HG02678 (cell line): Measurements from ENCODE around the gene DMRT2.

Experiments
- ATAC-seq: cut with Tn5 transposase; IDR thresholded peaks from one replicate; pipeline ENCODE4 v1.9.1; 2021; ENCODE audit warnings: mild to moderate bottlenecking, moderate library complexity; ENCODE audit not compliant: unreplicated experiment

DMRT2 gene

DNA sequence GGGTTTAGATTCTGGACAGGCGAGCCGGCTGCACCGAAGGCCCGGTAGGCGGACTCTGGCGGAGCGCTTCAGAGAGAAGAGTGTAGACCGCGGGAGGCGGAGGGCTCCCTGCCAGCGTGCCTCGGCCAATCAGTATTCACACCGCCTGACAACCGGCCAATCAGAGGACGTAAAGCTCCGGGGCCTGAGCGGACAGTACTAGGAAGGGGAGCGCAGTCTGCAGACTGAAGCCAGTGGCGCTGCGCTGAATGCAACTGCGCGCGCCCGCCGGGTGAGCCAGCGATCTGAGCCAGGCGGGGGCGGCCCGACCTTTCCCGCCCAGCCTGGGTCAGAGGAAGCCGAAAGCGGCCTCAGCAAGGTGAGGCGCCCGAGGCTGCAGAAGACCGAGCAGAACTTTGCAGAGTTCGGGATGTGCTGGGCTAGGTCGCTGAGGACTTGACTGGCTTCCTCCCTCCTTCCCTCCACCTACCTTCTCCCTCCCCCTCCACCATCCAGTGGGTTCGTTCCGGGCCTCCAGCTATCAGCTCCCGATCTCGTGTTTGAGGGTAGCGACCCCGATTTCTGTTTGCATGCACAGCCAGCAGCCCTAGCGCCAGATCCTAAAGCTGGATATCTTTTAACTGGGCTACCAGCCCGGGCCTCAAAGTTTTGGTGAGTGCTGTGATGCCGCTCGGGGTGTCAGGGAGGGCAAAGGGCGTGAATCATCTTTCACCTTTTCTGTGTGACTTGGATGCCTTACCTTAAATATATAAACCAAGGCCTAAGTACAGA lies at the start of gene DMRT2:
Gene DMRT2 (plus strand): TSS at position 233 of the 771 bp plus-strand sequence. CDS start 1,257 bp downstream, outside the sequence.
- peak; percentile 70 for ATAC-seq

DNA sequence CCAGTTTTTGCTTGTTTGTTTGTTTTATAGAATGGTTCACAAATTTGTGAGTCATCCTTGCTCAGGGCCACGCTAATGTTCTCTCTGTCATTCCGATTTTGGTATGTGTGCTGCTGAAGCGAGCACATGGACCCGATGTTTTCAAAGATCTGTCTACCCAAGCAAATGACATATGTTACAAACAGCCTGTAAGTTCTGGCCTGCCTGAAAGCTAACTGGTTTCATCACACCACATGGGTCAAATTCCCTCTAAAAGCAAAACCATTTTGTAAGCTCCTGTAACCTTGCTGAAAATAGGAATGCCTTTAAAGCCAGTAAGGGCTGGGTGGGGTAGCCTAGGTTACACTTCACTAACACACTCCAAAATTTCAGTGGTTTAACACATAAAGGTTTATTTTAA lies 48.3 kb upstream of the DMRT2 start:
- no peak for ATAC-seq

DNA sequence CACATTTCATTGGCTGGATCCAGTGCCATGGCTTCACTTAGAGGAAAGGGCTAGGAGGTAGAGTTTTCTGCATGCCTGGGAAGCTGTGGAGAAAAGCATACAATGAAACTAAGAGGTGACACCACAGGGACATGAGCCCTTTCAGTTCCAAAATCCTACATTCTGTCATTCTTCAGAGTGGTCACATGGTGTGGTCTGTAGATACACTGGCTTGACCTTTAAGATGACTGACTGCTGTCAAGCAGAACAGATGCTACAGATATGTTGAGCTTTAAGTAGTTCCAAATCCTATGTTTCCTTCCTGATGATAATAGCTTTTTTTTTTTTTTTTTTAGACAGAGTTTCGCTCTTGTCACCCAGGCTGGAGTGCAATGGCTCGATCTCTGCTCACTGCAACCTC lies 47.5 kb upstream of the DMRT2 start:
- ATAC-seq = no peak

DNA sequence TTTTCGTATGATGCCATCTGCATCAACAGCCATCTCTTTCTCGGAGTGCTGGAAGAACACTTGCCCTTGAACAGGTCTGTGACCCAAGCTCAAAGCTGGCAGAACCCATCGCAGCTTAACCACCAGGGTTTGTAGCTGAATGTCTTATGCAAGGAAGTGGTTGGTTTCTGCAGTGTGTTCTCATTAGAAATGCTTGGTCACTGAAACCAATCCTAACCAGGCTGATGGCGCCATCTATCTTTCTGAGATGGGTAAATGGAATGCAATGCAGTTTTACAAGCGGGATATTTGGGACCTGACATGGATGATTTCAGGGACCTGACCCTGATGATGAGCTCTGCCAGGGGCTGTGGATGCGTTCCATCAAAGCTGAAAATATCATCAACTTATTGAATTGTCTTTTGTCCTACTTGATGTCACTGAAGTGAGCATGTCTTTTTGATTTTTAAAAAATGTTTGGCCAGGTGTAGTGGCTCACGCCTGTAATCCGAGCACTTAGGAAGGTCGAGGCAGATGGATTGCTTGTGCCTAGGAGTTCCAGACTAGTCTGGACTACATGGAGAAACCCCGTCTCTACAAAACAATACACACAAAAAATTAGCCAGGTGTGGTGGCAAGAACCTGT lies 45.0 kb upstream of the DMRT2 start:
- ATAC-seq = peak; percentile 58

DNA sequence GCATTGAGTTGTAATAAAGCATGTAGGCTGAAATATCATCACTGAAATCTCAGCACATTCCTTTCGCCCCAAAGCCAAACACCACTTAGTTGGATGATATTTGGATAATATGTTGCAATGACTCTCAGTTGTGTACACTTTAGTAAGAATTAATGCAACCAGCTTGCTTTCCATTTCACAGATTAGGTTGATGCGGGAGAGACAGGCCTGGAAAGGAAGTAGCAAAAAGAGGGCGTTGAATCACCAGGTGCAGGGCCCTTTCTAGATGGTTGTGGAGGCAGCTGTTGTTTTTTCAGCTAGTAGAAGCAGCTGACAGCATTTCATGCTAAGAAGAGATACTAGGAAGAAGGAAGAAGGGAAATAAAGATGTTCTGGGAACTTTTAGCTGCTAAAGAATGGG lies 42.8 kb upstream of the DMRT2 start:
- ATAC-seq = no peak

DNA sequence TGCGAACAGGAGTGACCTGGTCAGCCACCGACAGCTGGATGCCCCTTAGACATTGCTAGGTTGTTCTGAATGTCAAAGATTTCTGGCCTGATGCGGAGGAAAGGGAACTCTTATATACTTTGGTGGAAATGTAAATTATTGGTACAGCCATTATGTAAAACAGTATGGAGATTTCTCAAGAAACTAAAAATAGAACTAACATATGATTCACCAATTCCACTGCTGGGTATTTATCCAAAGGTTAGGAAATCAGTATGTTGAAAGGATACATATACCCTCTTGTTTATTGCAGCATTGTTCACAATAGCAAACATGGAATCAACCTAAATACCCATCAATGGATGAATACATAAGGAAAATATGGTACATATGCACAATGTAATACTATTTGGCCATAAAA lies 41.9 kb upstream of the DMRT2 start:
- ATAC-seq = no peak

DNA sequence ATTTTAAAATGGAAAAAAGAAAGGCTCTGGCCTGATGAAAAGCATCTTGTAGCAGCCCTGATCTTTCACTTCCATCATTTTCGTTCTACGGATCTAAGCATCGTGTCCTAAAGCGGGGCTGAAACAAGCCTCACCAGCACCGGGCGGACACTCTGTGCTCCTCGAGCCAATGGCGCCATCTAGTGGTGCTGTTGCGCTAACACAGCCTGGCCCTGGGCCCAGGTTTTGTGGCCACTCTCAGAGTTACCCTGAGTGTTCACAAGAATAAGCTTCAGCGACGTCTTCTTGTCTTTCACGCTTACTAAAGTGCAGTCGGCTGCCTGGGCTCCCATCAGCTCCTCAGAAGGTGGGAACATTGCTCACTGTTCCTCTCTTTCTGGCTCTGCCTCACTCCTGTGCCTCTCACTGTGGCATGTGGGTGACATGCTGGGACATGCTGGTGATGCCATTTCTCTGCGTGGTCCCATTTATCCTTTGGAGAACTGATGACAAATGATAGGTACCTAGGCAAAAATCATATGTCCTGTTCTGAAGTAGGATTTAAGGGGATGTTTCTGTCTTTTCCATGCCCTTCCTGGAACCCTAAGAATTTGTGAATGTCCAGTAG lies 41.0 kb upstream of the DMRT2 start:
- peak; percentile 96 for ATAC-seq

DNA sequence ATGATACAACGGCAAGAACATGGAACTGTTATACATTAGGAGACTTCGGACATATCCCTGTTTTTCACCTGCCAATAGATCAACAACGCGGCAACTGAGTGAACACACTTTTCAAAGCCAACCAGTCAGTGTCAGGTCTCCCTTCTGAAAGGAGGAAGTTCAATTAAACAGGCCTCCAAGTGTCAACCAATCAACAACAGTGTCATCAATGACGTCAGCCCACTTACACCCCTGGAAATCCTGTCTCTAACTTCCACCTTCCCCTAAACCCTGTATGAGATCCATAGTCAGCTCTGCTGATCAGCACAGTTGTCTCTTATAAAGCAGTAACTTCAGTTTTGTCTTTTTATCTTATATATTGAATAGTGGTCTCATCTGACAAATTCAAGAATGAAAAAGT lies 37.1 kb upstream of the DMRT2 start:
- no peak for ATAC-seq

DNA sequence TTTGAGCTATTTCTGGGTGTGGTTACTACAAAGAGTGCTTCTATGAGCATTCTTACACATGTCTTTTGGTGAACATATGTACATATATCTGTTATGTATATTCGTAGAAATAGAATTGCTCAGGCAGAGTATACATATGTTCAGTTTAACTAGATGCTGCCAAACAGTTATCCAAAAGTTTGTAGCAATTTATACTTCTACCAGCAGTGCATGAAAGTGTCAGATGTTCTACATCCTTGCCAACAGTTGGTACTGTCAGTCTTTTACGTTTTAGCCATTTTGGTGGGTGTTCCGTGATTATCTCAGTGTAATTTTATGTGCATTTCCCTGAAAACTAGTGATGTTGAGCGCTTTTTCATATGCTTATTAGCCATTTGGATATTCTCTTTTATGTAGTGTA lies 35.9 kb upstream of the DMRT2 start:
- ATAC-seq = no peak

DNA sequence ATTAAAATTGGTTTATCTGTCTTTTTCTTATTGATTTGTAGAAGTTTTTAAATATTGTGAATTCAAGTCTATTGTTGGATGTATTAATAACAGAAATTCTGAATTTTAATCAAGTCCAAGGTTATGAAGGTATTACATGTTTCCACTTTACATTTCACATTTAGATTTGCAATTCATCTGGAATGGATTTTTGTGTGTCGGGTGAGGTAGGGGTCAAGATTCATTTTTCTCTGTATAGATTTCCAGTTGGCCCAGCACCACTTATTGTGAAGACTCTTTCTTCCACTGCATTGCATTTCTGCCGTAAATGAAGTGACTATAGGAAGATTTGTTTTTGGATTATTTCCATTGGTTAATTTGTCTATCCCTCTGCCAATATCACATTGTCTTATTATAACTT lies 35.5 kb upstream of the DMRT2 start:
- ATAC-seq = no peak

DNA sequence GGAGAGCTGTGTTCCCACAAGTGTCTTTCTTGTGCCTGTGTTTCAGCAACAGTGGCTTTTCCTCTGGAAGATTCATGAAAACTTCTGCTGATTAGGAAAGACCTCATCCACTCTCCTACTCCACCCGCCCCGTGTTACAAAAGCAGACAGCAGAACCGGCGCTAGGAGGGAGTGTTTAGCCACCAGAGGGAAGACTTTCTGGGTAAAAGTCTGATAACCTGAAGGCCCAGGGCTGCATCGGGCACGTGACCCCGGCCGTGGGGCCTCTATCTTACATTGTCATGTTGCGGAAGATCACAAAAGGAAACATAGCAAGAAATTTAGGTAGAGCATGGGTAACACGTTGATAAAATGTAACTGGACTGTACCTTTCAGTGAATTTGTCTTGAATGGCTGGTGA lies 32.0 kb upstream of the DMRT2 start:
- no peak for ATAC-seq

DNA sequence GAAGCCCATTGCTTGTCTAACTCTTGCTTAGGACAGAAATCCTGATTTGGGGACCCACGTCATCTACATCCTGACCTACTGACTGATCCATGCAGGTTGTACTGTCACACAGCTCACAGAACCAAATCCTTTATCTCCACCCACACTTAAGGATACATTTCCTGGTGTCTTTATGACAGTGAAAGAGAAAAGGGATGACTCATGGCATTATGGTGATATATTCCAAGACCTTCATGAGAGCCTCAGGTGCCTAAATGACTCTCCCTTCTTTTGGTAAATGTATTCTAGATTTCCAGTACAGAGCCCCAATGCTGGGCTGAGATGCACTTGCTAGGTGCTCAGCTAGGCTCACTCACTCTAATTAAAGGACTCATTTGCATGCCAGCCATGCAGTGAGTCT lies 26.0 kb upstream of the DMRT2 start:
- ATAC-seq = no peak

DNA sequence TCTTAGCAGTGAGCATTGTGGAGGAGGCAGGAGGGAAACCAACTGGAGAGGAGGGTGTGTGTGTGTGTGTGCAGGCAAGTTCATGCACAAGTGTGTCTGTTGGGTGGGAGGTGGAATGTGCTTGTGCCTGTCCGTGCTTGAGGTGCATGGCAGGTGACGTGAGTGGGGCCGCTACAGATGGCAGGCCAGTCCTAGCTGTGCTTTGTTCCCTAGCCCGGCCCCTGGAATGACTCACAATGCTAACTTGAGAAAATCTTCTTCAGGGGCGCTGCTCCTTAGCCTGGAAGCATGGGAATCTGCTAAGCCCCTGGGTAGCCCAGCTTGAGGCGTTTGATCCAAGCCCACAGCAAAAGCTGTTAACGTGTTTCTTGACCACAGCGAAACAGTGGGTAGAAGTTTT lies 25.0 kb upstream of the DMRT2 start:
- ATAC-seq = no peak

DNA sequence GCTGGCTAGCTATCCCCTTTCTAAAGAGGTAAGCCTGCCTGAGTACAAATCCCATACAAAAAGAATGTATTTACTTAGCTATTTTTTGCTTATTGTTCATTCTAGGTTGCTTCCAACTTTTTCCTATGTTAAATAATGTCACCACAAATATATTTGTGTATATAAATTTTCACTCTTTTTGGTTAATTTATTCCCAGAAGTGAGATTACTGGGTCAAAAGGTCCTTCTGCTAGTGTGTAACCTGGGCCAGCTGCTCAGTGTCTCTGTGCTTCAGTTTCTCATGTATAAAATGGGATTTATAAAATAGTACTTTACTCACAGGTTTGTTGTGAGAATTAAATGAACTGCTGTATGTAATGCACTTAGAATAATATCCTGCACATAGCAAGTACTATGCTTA lies 23.9 kb upstream of the DMRT2 start:
- ATAC-seq = no peak

DNA sequence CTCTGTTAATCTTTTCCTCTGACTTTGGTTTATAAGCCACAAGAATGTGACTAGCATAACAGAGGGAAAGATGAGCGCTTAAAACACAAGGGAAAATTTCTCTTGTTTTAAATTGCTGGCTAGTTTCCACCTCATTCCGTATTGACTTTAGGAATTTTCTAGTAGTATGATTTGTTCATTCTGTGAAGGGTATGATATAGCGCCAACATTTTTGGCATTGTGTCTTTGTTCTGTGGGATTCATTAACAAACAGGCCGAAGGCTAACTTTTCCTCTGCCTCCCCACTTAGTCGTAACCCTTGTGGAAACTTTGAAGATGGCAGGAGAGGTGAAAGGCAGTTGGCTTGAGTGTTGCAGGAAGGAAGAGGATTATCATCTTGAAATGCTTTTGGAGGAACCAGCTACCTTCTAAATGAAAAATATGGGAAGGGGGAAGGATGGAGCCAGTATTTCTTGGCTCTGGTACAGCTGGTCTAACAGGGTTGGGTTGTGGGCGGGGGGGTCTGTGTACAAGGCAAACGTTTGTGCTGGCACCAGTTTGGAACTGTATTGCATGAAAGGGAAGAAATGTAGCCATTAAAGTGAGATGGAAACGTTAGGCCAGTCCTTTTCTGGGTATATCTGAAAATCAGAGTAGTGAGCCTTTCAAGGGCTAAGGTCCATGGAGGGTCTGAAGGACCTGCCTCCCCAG lies 21.5 kb upstream of the DMRT2 start:
- no peak for ATAC-seq

DNA sequence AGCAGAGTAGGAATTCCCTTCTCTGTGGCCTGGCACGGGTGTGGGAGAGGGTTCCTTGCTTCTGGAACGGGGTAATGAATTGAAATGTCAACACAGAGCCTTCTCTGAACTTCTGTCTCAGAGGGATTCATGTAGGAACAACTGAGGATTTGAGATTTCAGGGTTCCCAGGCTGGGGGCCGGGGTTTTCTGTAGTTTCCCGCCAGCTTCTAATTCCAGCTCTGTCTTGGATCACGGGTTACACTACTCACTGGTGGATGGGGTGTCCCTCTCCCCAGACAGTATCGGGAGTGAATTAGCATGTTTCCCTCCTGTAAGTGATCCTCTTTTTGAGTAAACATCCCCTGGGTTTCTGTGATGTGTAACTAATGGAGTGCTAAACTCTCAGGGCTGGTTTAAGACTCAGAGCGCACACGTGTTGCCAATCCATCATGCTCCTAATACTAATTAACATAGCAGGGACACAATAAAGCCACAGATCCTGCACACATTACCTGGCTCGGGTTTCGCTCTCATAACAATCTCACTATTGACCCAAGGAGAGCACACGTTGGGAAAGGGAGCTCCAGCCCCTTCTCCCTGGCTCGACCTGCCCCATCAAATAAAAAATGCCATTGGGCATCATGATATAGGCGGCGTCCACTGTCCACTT lies 18.1 kb upstream of the DMRT2 start:
- ATAC-seq = no peak

DNA sequence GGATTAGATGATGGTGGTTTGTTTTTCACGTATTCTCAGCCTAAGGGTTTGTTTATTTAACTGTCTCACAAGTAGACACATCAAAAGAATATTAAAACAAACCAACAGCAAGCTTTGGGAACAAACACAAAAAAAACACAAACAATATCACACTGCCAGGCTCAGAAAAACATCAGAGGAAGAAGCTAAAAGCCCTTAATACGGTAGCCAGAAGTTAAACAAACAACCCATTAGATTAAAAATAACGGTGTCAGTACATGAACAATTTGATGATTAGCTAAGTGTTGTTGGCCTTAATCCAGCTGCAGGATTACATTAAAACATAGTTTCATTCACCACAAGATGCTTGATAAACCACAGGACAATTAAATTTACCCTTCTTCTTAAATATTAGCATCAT lies 15.9 kb upstream of the DMRT2 start:
- no peak for ATAC-seq

DNA sequence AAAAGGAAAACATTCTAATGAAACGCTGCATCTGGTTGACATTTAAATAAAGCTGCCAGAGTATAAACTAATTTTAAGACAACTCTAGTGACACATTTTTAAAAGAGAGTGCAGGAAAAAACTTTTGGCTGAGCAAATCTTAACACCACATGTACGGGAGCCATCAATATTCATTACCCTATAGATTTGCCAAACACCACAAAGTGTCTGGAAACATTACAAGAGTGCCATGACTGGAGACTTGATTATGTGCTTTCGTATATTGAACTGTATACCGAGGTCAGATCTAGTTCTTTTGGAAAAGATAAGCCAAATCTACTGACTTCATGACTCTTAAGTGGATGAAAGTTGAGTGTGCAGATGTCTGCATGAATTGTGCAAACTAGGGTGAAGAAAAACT lies 10.6 kb upstream of the DMRT2 start:
- ATAC-seq = no peak

DNA sequence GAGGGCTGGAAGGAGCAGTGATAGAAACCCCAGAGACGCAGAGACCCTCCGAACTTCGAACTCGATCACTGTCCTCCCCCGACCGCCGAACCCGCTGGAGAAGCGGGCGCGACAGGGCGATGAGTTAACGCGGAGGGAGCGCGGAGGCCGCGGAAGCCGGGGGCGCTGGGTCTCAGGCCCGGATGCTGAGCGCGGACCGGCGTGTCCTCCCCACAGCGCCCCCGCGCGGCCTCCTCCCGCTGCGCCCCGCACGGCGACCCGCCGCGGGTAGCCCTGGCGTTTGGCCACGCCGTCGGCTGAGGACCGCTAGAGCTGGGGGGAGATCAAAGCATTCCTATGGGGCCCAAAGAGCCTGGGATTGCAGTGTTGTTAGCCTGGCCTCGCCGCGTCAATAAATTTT lies 7.7 kb upstream of the DMRT2 start:
- no peak for ATAC-seq

DNA sequence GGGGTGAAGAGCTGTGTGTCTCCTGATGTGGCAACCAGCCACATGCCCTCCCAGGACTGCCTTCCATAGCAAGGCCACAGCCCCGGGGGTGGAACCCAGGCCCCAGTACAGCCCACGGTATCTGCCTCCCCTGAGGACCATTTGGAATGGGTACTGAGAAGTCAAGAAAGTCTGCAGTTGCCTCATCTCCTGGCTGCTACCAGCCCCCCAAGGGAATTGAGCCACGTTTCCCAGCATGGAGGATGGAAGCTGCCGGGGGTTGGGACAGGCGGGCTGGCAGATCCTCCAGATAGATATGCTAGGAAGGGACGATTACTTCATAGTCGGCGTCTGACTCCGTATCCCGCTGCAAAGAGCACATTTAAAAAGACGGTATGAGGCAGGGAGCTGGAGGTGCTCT lies 5.5 kb upstream of the DMRT2 start:
- no peak for ATAC-seq
